BJ (cell line): ENCODE data around the gene CCDC32. TPM values are rescaled to one million over a fixed set of nuclear protein-coding genes. Genes with fewer than 3 reads are reported as not detected.

Experiments
- CTCF ChIA-PET: fragments of 350-600 bp; formaldehyde crosslinking; extraction: SDS; loops from one replicate; lab custom pipeline; 2021; ENCODE audit warnings: antibody characterized with exemption, inconsistent platforms; lab: Yijun Ruan, JAX
- POLR2A ChIA-PET: fragments of 300-600 bp; sonication (Branson Sonifier 250); formaldehyde crosslinking; extraction: SDS; loops from one replicate; lab custom pipeline; 2021; ENCODE audit warnings: antibody characterized with exemption; lab: Charles Lee
- DNase-seq: peaks from one replicate; pipeline ENCODE4 v3.0.0-alpha.2; 2011; ENCODE audit warnings: low read depth
- H3K27me3 ChIP-seq: 2 replicates; pipeline ENCODE4 v1.6.0; 2011; ENCODE audit warnings: low read length; ENCODE audit not compliant: control insufficient read depth, insufficient read depth
- H3K36me3 ChIP-seq: 2 replicates; pipeline ENCODE4 v1.5.1; 2011; ENCODE audit warnings: low read length; ENCODE audit not compliant: control insufficient read depth, insufficient read depth
- H3K4me3 ChIP-seq: 2 replicates; pipeline ENCODE4 v1.5.1; 2011; ENCODE audit warnings: low read depth, mild to moderate bottlenecking, control low read depth, low read length
- CTCF ChIP-seq: IDR thresholded peaks from 2 replicates; pipeline ENCODE4 v1.5.1; 2011; ENCODE audit warnings: low read depth, mild to moderate bottlenecking, control low read depth, inconsistent platforms, low read length, moderate library complexity; ENCODE audit not compliant: insufficient read depth
- polyA plus RNA-seq: library from polyadenylated mRNA; depleted of rRNA; stranded (reverse); fragments of >200 nt; gene quantifications from 2 replicates; pipeline ENCODE4 v1.2.3, GENCODE V29; 2011

CCDC32 gene
- polyA plus RNA-seq, 1 experiment = 14.1 TPM

- Histone ChIP-seq H3K4me3 (no peak overlapping the region), H3K36me3 (peaks cover 1% of the 10 kb centered on the region), H3K27me3 (no peaks in the 10 kb centered on the region)
- ChIA-PET POLR2A (interaction anchor here (0.5 kb wide), 1 partner anchor 13 kb away, joined by 9 read pairs; no protein-coding TSS in a partner anchor), CTCF (interaction anchor here (0.6 kb wide), 1 partner anchor 19 kb away, joined by 3 read pairs; no protein-coding TSS in a partner anchor)
- no peak for TF ChIP-seq CTCF
- DNase-seq = no peak
Observed at GRCh38 chr15:40548610-40549009, 16.2 kb downstream of the CCDC32 start.

GRCh38 chr15:40545457-40545856 lies 19.4 kb downstream of the CCDC32 start:
- ChIA-PET CTCF (no interaction called here), POLR2A (no interaction called here)
- Histone ChIP-seq H3K27me3 (no peaks in the 10 kb centered on the region), H3K4me3 (no peak overlapping the region), H3K36me3 (no peaks in the 10 kb centered on the region)
- no peak for DNase-seq
- no peak for TF ChIP-seq CTCF

- ChIA-PET POLR2A (no interaction called here), CTCF (interaction anchor here (0.8 kb wide), 1 partner anchor 24 kb away, joined by 4 read pairs; no protein-coding TSS in a partner anchor)
- no peak for DNase-seq
- Histone ChIP-seq H3K36me3 (peaks cover 1% of the 10 kb centered on the region; the same call in 1 of the 2 replicates), H3K27me3 (no peaks in the 10 kb centered on the region), H3K4me3 (no peak overlapping the region)
- no peak for TF ChIP-seq CTCF
Observed at GRCh38 chr15:40543631-40544294, 21.1 kb downstream of the CCDC32 start.

- CTCF ChIA-PET = no interaction called here
- Histone ChIP-seq H3K36me3 (peaks cover 1% of the 10 kb centered on the region; the same call in 1 of the 2 replicates), H3K27me3 (no peaks in the 10 kb centered on the region), H3K4me3 (no peak overlapping the region)
- POLR2A ChIA-PET = no interaction called here
- no peak for TF ChIP-seq CTCF
- DNase-seq = no peak
Observed at GRCh38 chr15:40543082-40543481, 21.8 kb downstream of the CCDC32 start.

GRCh38 chr15:40538976-40539375 lies 25.9 kb downstream of the CCDC32 start:
- ChIA-PET CTCF (interaction anchor here (1.3 to 1.5 kb wide), 3 partner anchors 19 to 20 kb away, joined by 3 to 5 read pairs (median 3); no protein-coding TSS in a partner anchor), POLR2A (no interaction called here)
- Histone ChIP-seq H3K4me3 (no peak overlapping the region), H3K36me3 (peaks cover 1% of the 10 kb centered on the region; the same call in 1 of the 2 replicates), H3K27me3 (no peaks in the 10 kb centered on the region)
- no peak for DNase-seq
- no peak for TF ChIP-seq CTCF
